Measurements from ENCODE around the gene MMP20.

DNA sequence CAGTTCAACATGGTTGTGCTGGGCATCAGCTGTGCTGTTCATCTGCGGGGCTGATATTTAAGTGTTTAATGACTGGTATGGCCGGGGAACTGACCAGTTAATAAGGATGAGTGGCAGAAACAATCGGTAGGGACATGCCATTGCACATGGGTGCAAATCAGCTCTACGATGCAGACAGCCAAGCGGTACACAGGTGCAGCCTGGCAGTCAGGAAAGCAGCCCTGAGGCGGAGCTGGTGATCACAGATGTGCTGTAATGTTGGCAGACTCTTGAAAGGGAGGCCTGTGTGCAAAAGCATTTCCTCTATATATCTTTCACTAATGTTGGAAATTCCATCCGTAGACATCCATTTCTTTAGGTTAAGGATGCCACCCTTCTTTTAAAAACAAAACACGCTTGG, 1.1 kb downstream of the MMP20 start:
- TF ChIP-seq, protein P1, sequence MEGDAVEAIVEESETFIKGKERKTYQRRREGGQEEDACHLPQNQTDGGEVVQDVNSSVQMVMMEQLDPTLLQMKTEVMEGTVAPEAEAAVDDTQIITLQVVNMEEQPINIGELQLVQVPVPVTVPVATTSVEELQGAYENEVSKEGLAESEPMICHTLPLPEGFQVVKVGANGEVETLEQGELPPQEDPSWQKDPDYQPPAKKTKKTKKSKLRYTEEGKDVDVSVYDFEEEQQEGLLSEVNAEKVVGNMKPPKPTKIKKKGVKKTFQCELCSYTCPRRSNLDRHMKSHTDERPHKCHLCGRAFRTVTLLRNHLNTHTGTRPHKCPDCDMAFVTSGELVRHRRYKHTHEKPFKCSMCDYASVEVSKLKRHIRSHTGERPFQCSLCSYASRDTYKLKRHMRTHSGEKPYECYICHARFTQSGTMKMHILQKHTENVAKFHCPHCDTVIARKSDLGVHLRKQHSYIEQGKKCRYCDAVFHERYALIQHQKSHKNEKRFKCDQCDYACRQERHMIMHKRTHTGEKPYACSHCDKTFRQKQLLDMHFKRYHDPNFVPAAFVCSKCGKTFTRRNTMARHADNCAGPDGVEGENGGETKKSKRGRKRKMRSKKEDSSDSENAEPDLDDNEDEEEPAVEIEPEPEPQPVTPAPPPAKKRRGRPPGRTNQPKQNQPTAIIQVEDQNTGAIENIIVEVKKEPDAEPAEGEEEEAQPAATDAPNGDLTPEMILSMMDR (IDR thresholded peaks at IDR 0.05) = no peak
- no peak for TF ChIP-seq POLR2AphosphoS5 (IDR thresholded peaks at IDR 0.05; ENCODE audit: low read depth, low read length)
- TF ChIP-seq REST (IDR thresholded peaks at IDR 0.05; ENCODE audit: insufficient read depth in 1 of 2, low read depth in 2 of 2, low read length in 1 of 2) = no peak
